Peyer's patch (tissue), 4 donors: ENCODE data around the gene FAM229A. TPM values are rescaled to one million over a fixed set of nuclear protein-coding genes. Genes with fewer than 3 reads are reported as not detected.

Experiments used
- DNase-seq, 3 donors: peaks; one replicate each; pipeline ENCODE4 v3.0.0-alpha.2; 2017 to 2019
- H3K27ac ChIP-seq, 4 donors: fragments of 200-600 bp; sonication (generic); one replicate each; pipeline ENCODE4 v1.5.1; 2016 to 2019
- H3K27me3 ChIP-seq, 2 donors: fragments of 200-600 bp; sonication (generic); one replicate each; pipeline ENCODE4 v1.5.1; 2019
- H3K36me3 ChIP-seq, 3 donors: fragments of 200-600 bp; sonication (generic); one replicate each; pipeline ENCODE4 v1.5.1; 2016 to 2019
- H3K4me1 ChIP-seq, 4 donors: fragments of 200-600 bp; sonication (generic); one replicate each; pipeline ENCODE4 v1.5.1; 2016 to 2019
- H3K4me3 ChIP-seq, 4 donors: fragments of 200-600 bp; sonication (generic); 1 replicate in 3 of 4; 2 replicates in 1 of 4; pipeline ENCODE4 v1.5.1; 2016 to 2019; ENCODE audit warnings: mild to moderate bottlenecking in 1 of 4
- H3K9me3 ChIP-seq, 4 donors: fragments of 200-600 bp; sonication (generic); one replicate each; pipeline ENCODE4 v1.5.1; 2016 to 2019; ENCODE audit warnings: mild to moderate bottlenecking in 1 of 4
- CTCF ChIP-seq, 6 experiments: fragments of 450-650 bp in 4 of 6; fragments of 200-600 bp in 2 of 6; sonication (generic) in 1 of 6; IDR thresholded peaks; one replicate each; pipeline ENCODE4 v1.5.1; 2017 to 2019; ENCODE audit warnings: antibody characterized with exemption in 6 of 6, mild to moderate bottlenecking in 3 of 6, moderate library complexity in 1 of 6
- POLR2A ChIP-seq, 2 donors: fragments of 450-650 bp; IDR thresholded peaks; one replicate each; pipeline ENCODE4 v1.5.1; 2017; ENCODE audit warnings: antibody characterized with exemption in 2 of 2, mild to moderate bottlenecking in 2 of 2, moderate library complexity in 2 of 2
- total RNA-seq, 4 donors: library from RNA; depleted of rRNA; stranded (reverse); fragments of >200 nt; gene quantifications; one replicate each; pipeline ENCODE4 v1.1.0, GENCODE V29; 2016

The FAM229A gene
- total RNA-seq, 4 donors from 2014 or later, result 15.7 to 44.5 (median 25.6) TPM

- H3K4me1 ChIP-seq, result peaks cover 0 to 35% (median 28%) of the 10 kb centered on the region in 4 donors
- no peak for TF ChIP-seq CTCF (IDR thresholded peaks at IDR 0.05)
- TF ChIP-seq POLR2A (IDR thresholded peaks at IDR 0.05), result no peak
- no peaks in the 10 kb centered on the region for H3K27me3 ChIP-seq
- peak overlapping the region; percentile 62 to 94 (median 78) for H3K27ac ChIP-seq
- no peak for DNase-seq
- no peaks in the 10 kb centered on the region for H3K9me3 ChIP-seq
- peaks cover 0 to 35% (median 0%) of the 10 kb centered on the region in 3 donors for H3K36me3 ChIP-seq
- H3K4me3 ChIP-seq, result peak overlapping the region; percentile 65 to 95 (median 79)
Measured at GRCh38 chr1:32334274-32334861, 27.9 kb downstream of the FAM229A start.

GRCh38 chr1:32333251-32333963 lies 28.9 kb downstream of the FAM229A start:
- Histone ChIP-seq H3K4me3 (no peak overlapping the region), H3K4me1 (peaks cover 0 to 33% (median 26%) of the 10 kb centered on the region in 4 donors), H3K36me3 (peaks cover 0 to 44% (median 0%) of the 10 kb centered on the region in 3 donors), H3K9me3 (no peaks in the 10 kb centered on the region), H3K27ac (no peak overlapping the region), H3K27me3 (no peaks in the 10 kb centered on the region)
- DNase-seq, result no peak
- TF ChIP-seq CTCF (IDR thresholded peaks at IDR 0.05) (no peak), POLR2A (IDR thresholded peaks at IDR 0.05) (no peak)

GRCh38 chr1:32332290-32333079 lies 29.8 kb downstream of the FAM229A start:
- TF ChIP-seq POLR2A (IDR thresholded peaks at IDR 0.05) (no peak), CTCF (IDR thresholded peaks at IDR 0.05) (no peak)
- Histone ChIP-seq H3K36me3 (peaks cover 0 to 54% (median under 1%) of the 10 kb centered on the region in 3 donors), H3K9me3 (no peaks in the 10 kb centered on the region), H3K27me3 (no peaks in the 10 kb centered on the region), H3K27ac (no peak overlapping the region), H3K4me1 (peaks cover 0 to 24% (median 18%) of the 10 kb centered on the region in 4 donors), H3K4me3 (no peak overlapping the region)
- no peak for DNase-seq

GRCh38 chr1:32331549-32331948 lies 30.7 kb downstream of the FAM229A start:
- no peak overlapping the region for H3K4me3 ChIP-seq
- TF ChIP-seq CTCF (IDR thresholded peaks at IDR 0.05) (no peak), POLR2A (IDR thresholded peaks at IDR 0.05) (no peak)
- H3K27ac ChIP-seq, result no peak overlapping the region
- peaks cover 0 to 63% (median 5%) of the 10 kb centered on the region in 3 donors for H3K36me3 ChIP-seq
- no peaks in the 10 kb centered on the region for H3K27me3 ChIP-seq
- peaks cover 0 to 14% (median 9%) of the 10 kb centered on the region in 4 donors for H3K4me1 ChIP-seq
- no peaks in the 10 kb centered on the region for H3K9me3 ChIP-seq
- no peak for DNase-seq

GRCh38 chr1:32330558-32331151 lies 31.6 kb downstream of the FAM229A start:
- H3K27ac ChIP-seq, result no peak overlapping the region
- no peaks in the 10 kb centered on the region for H3K9me3 ChIP-seq
- no peak overlapping the region for H3K4me3 ChIP-seq
- DNase-seq, result no peak
- no peaks in the 10 kb centered on the region for H3K27me3 ChIP-seq
- H3K36me3 ChIP-seq, result peaks cover 0 to 72% (median 5%) of the 10 kb centered on the region in 3 donors
- TF ChIP-seq POLR2A (IDR thresholded peaks at IDR 0.05) (no peak), CTCF (IDR thresholded peaks at IDR 0.05) (no peak)
- peaks cover 0 to 10% (median 6%) of the 10 kb centered on the region in 4 donors for H3K4me1 ChIP-seq
